Mucosa of stomach (tissue), 1 donor: ENCODE results near the gene CRTC3.

Source experiments
- H3K27me3 ChIP-seq: one replicate; pipeline ENCODE4 v1.7.0; 2013; ENCODE audit warnings: mild to moderate bottlenecking, low read length; ENCODE audit not compliant: control insufficient read depth, insufficient read depth
- H3K36me3 ChIP-seq: one replicate; pipeline ENCODE4 v1.7.0; 2013; ENCODE audit warnings: low read length; ENCODE audit not compliant: control insufficient read depth, insufficient read depth
- H3K4me1 ChIP-seq: one replicate; pipeline ENCODE4 v1.7.0; 2013; ENCODE audit warnings: mild to moderate bottlenecking, low read length; ENCODE audit not compliant: control insufficient read depth, insufficient read depth
- H3K4me3 ChIP-seq: one replicate; pipeline ENCODE4 v1.7.0; 2013; ENCODE audit warnings: low read length
- H3K9ac ChIP-seq: one replicate; pipeline ENCODE4 v1.7.0; 2013; ENCODE audit warnings: mild to moderate bottlenecking, low read length, moderate library complexity
- H3K9me3 ChIP-seq: one replicate; pipeline ENCODE4 v1.7.0; 2013; ENCODE audit warnings: mild to moderate bottlenecking, low read length, moderate library complexity; ENCODE audit not compliant: control insufficient read depth
- donor health status: Pancreatic carcinoma.

The CRTC3 gene

DNA sequence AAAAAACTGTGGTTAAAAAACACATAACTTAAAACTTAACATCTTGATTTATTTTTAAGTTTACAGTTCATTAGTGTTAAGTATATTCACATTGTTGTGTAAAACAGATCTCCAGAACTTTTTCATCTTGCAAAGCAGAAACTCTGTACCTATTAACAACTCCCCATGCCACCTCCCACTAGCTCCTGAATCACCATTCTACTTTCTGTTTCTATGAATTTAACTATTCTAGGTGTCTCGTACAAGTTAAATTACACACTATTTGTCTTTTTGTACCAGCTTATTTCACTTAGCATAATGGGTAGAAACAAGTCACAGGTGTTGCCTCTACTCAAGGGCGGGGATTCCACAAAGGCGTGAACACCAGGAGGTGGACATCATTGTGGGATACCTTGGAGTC lies 43.2 kb downstream of the CRTC3 start:
- Histone ChIP-seq H3K36me3 (no peaks in the 10 kb centered on the region), H3K4me3 (no peak overlapping the region), H3K27me3 (no peaks in the 10 kb centered on the region), H3K9me3 (no peaks in the 10 kb centered on the region), H3K4me1 (peaks cover 9% of the 10 kb centered on the region), H3K9ac (no peak overlapping the region)

DNA sequence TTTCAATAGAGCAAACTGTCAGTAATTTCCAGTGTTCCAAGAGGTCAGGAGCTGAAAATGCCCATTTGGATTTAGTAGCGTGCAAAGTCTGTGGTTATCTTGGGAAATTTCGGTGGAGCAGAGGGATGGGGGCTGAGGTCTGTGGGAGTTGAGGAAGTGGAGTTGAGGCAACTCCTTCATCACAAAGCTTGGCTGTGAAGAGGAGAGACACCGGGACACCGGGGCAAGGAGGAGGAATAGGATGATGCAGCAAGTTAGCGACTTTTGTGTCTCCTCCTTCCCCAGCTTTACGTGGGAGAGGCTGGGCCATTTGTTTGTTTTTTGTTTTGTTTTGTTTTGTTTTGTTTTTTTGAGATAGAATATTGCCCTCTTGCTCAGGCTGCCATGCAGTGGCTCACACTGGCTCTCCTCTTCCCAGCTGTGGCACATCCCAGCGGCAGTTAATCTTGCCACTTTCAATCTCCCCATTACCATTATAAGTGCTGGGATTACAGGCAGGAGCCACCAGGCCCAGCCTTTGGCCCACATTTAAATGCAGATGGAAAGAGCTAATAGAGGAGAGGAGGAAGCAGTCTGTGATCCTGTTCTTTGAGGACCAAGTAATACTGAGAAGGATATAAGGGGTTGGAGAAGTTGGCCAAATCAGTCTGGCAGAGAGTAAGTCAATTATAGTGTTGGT lies 47.1 kb downstream of the CRTC3 start:
- Histone ChIP-seq H3K9ac (no peak overlapping the region), H3K36me3 (no peaks in the 10 kb centered on the region)

DNA sequence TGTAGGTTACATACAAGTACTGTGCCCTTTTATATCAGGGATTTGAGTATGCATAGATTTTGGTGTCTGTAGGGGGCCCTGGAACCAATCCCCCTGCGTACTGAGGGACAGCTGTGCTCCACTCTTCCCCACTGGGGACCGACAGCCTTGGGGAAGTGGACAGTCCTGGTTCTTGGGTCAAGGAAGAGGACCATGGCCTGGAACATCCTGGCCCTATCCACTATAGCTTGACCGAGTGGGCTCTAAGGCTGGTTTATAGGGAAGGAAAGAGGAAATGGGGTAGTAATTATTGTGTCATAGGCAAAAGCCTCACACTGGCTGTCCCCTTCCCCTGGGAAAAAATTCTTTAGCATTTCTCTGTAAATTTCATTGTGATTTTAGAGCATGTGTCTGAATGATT lies 49.5 kb downstream of the CRTC3 start:
- Histone ChIP-seq H3K36me3 (no peaks in the 10 kb centered on the region), H3K4me1 (no peaks in the 10 kb centered on the region), H3K4me3 (no peak overlapping the region), H3K27me3 (no peaks in the 10 kb centered on the region), H3K9me3 (no peaks in the 10 kb centered on the region), H3K9ac (no peak overlapping the region)

More for the DNA sequence above, 47.1 kb downstream of the CRTC3 start:
- H3K27me3 ChIP-seq: no peaks in the 10 kb centered on the region
- H3K4me3 ChIP-seq: no peak overlapping the region
- H3K9me3 ChIP-seq: no peaks in the 10 kb centered on the region
- H3K4me1 ChIP-seq: peaks cover under 1% of the 10 kb centered on the region

DNA sequence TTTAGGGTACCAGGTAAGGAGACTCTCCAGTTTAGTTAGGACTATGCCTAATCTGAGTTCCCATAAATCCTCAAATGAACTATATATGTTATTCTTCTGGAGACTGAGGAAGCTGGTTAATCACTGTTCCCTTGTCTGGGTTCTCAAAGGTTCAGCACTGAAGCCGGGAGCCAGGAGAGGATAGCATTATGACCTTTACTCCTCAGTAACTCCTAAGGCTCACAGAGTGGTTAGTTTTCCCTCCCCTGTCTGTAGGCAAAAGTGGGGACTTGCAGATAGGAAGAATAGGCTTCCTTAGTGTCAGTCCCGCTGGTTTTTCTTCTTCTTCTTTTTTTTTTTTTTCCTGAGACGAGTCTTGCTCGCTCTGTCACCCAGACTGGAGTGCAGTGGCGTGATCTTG lies 50.4 kb downstream of the CRTC3 start:
- Histone ChIP-seq H3K36me3 (no peaks in the 10 kb centered on the region), H3K27me3 (no peaks in the 10 kb centered on the region), H3K4me1 (no peaks in the 10 kb centered on the region), H3K9me3 (no peaks in the 10 kb centered on the region), H3K9ac (no peak overlapping the region), H3K4me3 (no peak overlapping the region)

DNA sequence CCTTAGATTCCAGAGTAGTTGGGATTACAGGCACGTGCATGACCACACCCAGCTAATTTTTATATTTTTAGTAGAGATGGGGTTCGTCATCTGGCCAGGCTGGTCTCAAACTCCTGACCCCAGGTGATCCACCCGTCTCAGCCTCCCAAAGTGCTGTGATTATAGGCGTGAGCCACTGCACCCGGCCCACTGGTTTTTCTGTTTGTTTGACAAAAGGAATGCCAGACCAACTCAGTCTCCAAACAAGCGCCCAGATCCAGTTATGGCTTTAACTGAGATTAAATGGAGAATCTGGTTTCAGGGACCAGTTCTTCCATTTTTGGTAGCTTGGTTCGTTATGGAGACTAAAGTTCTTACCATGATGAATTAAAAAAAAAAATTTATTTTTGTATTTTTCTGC lies 50.8 kb downstream of the CRTC3 start:
- Histone ChIP-seq H3K9ac (no peak overlapping the region), H3K27me3 (no peaks in the 10 kb centered on the region), H3K36me3 (no peaks in the 10 kb centered on the region), H3K4me3 (no peak overlapping the region), H3K9me3 (no peaks in the 10 kb centered on the region), H3K4me1 (no peaks in the 10 kb centered on the region)

DNA sequence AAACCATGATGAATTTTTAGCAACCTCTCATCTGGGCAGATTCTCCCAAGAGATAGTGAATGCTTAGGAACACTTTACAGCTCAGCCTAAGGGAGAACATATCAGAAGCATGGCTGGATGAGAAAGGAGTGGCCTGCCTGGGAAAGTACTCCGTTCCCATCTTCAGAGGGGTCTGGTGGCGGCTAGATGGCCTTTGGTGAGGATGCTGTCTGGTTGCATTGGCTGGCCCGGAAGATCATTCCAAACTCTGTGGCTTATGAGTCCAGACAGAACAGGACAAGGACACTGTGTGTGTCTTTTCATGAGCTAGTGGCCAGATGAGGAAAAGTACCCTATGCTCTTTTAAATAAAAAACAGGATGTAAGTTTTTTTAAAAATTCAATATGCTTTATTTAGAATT lies 51.2 kb downstream of the CRTC3 start:
- Histone ChIP-seq H3K9me3 (no peaks in the 10 kb centered on the region), H3K27me3 (no peaks in the 10 kb centered on the region), H3K36me3 (no peaks in the 10 kb centered on the region), H3K4me1 (no peaks in the 10 kb centered on the region), H3K9ac (no peak overlapping the region), H3K4me3 (no peak overlapping the region)

DNA sequence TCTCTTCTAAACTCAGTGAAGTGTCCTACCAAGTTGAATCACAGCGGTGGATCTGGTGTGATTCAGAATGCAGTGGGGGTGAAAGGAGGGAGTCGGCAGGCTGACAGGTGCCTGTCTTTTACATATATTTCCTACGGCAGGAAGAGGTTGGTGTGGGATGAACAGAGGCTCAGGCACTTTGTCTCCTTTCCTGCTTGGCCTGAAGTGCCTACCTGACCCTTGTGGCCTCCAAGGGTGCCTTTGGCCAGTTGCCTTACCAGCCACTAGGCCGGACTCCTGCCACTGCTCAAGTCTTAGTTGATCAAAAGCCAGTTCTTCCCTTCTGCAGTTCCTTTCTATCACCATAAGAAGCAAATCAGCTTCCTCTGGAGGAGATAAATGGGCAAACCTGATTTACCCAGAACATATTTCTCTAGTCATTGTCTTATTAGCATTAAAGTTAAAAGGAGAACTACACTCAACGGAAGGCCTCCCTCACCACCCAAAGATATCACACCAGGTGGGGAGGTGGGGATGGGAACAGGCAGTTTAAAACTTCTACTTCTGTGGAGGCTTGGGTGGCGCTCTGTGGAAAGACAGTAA lies 52.1 kb downstream of the CRTC3 start:
- Histone ChIP-seq H3K4me1 (no peaks in the 10 kb centered on the region), H3K4me3 (no peak overlapping the region), H3K27me3 (no peaks in the 10 kb centered on the region), H3K9ac (no peak overlapping the region), H3K9me3 (no peaks in the 10 kb centered on the region), H3K36me3 (no peaks in the 10 kb centered on the region)

DNA sequence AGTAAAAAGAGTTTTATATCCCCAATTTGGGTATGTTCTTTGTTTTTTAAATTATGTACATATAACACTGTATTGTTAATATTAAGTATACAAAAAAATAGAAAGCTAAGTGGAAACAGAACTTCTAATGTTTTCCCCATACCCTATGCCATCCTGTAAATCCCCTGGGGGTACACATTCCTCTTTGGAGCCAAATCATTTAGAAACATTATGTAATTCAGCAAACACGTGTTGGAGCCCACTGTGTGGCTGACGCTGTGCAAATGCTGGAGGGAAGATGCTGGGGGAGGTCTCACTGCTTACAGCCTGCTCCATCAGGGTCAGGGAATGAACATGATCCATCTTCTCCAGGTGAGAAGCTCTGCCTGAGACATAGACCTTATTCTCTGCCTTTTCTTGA lies 52.8 kb downstream of the CRTC3 start:
- no peak overlapping the region for H3K9ac ChIP-seq
- no peaks in the 10 kb centered on the region for H3K36me3 ChIP-seq
- H3K4me1 ChIP-seq: no peaks in the 10 kb centered on the region
- H3K27me3 ChIP-seq: no peaks in the 10 kb centered on the region
- H3K9me3 ChIP-seq: no peaks in the 10 kb centered on the region
- H3K4me3 ChIP-seq: no peak overlapping the region

DNA sequence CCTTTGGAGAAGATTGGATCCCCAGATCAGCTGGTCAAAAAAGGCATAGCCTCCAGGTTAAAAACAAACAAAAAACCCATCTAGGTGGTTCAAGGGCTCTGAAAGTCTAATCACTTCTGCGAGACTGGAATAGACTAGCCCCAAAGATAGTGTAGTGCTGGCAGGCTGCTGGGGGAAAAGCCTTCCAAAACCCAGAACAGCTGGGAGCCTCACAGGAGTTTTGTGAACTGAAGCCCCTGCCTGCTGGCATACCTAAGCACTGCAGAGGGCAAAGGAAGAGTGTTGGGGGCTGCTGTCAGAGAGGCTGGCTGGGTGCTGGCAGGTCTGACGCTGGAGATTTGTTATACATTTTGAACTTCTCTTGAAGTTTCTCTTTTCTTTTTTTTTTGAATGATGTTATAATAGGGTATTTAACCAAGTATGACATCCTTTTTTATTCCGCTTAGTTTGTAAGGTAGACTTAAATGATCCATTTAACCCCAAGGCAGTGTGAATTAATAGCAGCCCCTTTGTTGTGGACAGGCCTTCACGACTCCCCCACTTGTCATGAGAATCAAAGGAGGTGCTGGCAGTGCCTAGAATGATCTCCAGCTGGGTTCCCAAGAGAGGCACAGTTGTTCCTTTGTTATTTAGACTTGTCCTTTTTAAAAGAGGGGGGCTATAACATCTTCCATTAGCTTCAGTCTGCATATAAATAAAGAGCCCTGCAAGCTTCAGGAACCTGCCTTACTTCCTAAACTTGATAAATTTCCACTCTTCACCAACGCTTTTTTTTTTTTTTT lies 53.9 kb downstream of the CRTC3 start:
- no peaks in the 10 kb centered on the region for H3K9me3 ChIP-seq
- H3K4me1 ChIP-seq: no peaks in the 10 kb centered on the region
- no peaks in the 10 kb centered on the region for H3K36me3 ChIP-seq
- H3K9ac ChIP-seq: no peak overlapping the region
- H3K4me3 ChIP-seq: no peak overlapping the region
- no peaks in the 10 kb centered on the region for H3K27me3 ChIP-seq

DNA sequence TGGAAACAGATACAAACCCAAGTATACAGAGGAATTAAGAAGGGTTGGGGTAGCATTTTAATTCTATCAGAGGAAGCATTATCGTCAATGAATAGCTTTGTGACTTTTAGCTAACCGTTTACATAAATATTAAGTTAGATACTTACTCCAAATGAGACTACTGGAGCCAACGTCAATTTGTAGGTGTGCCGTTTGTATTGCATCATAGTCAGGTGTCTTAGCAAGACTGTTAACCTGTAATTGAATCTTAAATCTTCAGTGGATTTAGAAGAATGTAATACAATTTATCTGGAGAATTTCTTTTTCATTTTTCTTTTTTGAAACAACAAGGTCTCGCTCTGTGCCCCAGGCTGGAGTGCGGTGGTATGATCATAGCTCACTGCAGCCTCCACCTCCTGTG lies 55.1 kb downstream of the CRTC3 start:
- no peak overlapping the region for H3K9ac ChIP-seq
- H3K27me3 ChIP-seq: no peaks in the 10 kb centered on the region
- no peaks in the 10 kb centered on the region for H3K9me3 ChIP-seq
- H3K4me1 ChIP-seq: no peaks in the 10 kb centered on the region
- no peak overlapping the region for H3K4me3 ChIP-seq
- no peaks in the 10 kb centered on the region for H3K36me3 ChIP-seq

DNA sequence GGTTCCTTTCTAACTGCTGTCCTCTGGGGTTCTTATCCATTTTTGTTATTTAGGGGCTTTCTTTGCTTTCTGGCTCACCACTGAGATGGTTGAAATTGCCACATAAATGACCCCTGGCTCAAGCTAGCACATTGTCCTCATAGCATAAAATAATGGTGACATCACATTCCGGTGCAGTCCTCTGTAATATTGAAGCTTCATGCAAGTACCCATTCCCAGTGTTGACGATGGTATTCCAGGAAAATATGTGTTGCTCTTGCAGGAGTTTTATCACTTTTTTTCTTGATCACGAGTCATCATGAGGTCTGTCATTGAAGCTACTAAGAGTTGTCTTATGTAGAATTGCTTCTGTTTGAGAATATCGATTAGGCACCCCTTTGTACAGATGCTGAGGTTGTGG lies 56.1 kb downstream of the CRTC3 start:
- Histone ChIP-seq H3K36me3 (no peaks in the 10 kb centered on the region), H3K27me3 (no peaks in the 10 kb centered on the region), H3K4me3 (no peak overlapping the region), H3K9ac (no peak overlapping the region), H3K4me1 (no peaks in the 10 kb centered on the region), H3K9me3 (no peaks in the 10 kb centered on the region)

DNA sequence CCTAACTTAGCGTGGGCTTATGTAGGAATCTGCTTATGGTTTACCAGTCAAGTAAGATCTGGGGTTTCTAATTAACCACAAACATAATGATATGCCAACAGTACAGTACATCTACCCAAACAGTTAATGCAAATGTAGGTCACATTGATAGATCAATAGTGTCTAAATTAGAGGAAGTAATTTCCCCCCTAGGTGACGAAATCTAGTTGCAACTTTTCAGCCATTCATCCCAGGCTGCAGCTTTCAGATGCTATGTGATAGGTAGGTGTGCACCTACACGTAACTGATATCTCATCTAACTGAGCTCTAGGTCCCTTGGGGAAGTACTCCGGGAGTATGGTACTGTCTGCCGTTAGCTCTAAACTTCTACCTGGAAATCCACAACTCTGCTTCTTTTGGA lies 57.2 kb downstream of the CRTC3 start:
- Histone ChIP-seq H3K4me1 (no peaks in the 10 kb centered on the region), H3K36me3 (no peaks in the 10 kb centered on the region), H3K4me3 (no peak overlapping the region), H3K27me3 (no peaks in the 10 kb centered on the region), H3K9me3 (no peaks in the 10 kb centered on the region), H3K9ac (no peak overlapping the region)
